Measurements from ENCODE around the gene MRPS35.

The MRPS35 gene

GRCh38 chr12:27772328-27773049, 61.9 kb downstream of the MRPS35 start:
- DNase-seq (ENCODE audit: low read depth in 3 of 3), result no peak

DNA sequence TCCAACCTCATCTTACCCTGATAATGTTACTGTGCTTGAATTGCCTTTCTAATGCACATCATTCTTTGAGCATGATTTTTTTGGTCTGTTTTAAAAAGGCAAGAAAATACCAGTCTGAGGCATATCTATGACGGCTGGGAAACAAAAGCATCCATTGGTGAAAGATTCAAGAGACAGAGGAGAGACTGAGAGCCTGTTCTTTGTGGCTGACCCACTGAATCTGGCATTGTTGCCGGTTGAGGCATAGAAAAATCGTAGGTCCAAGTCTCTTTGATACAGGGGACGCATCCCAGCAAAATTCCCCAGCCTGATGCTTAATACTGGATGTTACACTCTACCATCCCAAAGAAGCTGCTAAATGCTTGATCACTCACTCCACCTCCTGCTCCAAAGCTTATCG, 66.5 kb downstream of the MRPS35 start:
- DNase-seq (ENCODE audit: low read depth in 3 of 3), result no peak

DNA sequence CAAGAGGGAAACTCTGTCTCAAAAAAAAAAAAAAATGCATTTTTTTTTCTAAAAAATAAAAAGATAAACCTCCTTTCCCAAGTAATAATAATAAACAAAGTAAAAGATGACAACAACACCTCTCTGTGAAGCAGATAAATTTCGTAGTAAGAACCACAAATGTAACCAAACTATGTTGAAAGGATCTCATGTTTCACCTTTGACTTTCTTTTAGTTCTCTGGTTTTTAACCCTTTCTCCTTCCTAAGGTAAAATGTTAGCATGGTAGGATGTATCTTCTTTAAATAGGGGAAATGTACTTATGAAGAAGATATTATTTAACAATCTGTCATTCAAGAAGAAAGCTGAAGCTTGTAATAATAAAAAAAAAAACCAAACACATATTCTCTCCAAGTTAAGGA, 67.6 kb downstream of the MRPS35 start:
- no peak for DNase-seq (ENCODE audit: low read depth in 3 of 3)

GRCh38 chr12:27779416-27779919, 68.8 kb downstream of the MRPS35 start:
- DNase-seq (ENCODE audit: low read depth in 3 of 3), result no peak

DNA sequence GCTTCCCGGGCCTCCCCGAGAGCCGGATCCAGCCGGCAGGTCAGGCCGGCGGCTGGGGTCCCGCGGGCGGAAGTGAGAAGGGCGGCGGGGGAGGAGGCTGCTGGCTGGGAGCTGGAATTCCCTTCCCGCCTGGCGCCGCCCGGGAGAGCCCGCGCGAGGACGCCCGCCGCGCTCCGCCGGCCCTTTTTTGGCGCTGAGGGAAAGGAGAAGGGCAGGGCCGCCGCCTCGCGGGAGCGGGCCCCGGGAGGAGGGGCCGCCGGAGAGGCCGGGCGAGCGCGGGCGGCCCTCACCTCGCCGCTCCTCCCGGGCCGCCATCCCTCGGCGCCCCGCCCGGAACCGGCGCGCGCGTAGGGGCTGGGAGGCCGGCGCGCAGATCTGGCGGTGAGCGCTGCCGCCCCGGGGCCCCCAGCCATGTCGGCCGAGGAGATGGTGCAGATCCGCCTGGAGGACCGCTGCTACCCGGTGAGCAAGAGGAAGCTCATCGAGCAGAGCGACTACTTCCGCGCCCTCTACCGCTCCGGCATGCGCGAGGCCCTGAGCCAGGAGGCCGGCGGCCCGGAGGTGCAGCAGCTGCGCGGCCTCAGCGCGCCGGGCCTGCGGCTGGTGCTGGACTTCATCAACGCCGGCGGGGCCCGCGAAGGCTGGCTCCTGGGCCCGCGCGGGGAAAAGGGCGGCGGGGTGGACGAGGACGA, 69.4 kb downstream of the MRPS35 start, which contains the start of the genes KLHL42 and MANSC4:
KLHL42 (plus strand) TSS at position 314 of the 692 bp plus-strand sequence; CDS start at position 412, 98 bp downstream.
MANSC4 (minus strand) TSS at position 317 of the 692 bp plus-strand sequence. CDS start 8,960 bp downstream, outside the sequence.
- DNase-seq (ENCODE audit: low read depth in 3 of 3), result peak; percentile 35 to 51 (median 49)

GRCh38 chr12:27780612-27781408, 70.2 kb downstream of the MRPS35 start:
- peak in 2 of 3 experiments; percentile 2 to 6 for DNase-seq (ENCODE audit: low read depth in 3 of 3)

DNA sequence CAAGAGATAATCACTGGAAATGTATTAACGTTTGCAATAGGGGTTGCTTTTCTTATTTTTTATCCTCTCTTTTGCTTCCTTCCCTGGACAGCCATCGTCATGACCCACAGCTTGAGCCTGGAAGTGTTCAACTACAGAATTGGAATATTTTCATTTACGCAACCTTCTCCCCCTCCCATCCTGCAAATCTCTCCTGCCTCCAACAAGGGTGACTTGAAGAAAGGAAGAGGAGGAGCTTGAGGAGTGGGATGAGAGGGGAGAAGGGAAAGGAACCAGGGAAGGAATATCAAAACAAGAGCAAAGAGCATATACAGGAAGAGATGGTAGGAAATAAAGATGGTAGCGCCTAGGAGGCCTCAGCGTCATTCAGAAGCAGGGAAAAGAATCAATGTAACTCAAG, 71.0 kb downstream of the MRPS35 start:
- DNase-seq (ENCODE audit: low read depth in 3 of 3), result no peak

DNA sequence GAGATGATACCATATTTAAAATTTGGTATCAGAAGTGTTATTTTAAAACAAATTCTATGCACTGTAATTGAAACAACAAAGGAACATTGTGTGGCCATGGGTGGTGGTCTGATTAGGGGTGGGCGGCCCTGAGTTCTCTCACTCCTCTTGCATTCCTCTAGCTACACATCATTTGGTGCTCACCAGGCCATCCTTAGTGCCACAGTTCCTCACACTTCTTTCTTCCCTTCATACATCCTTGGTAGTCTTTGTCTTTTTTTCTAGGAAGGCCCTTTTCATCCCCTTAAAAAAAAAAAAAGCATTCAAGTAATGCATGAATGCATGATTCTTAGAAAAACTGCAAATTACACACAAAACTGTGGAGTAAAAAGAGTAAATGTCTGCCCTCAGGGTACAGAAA, 71.8 kb downstream of the MRPS35 start:
- no peak for DNase-seq (ENCODE audit: low read depth in 3 of 3)

DNA sequence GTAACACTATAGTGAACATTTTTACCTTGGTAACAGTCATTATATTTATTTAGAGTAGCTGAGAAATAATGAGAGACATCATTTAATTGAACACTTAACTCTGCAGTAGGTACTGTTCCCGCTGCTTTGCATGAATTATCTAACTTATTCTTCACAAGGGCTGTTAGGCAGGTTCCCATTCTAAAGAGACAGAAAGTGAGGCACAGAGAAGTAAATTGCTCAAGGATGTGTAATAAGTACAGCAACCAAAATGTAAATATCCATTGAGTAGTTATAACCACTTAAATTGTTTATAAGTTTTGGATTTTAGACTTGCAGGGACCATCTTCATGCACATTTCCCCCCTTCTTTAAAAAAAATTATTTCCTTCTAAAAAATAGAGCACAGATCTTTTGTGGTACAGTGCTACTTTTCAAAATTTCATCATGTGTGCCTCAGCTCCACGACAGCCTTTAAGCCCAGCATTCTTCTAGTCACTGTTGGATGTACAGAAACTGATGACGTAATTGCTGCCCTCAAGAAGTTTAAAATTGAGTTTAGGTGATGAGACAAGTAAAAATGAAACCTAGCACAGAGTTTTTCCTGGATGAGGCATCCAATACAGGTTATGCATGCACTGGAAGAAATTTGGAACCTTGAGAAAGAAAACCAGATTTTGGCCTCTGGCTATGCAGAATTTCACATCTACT, 75.4 kb downstream of the MRPS35 start:
- DNase-seq (ENCODE audit: low read depth in 3 of 3), result no peak

- DNase-seq (ENCODE audit: low read depth in 3 of 3), result no peak
Observed at GRCh38 chr12:27787559-27787958, 76.9 kb downstream of the MRPS35 start.

DNA sequence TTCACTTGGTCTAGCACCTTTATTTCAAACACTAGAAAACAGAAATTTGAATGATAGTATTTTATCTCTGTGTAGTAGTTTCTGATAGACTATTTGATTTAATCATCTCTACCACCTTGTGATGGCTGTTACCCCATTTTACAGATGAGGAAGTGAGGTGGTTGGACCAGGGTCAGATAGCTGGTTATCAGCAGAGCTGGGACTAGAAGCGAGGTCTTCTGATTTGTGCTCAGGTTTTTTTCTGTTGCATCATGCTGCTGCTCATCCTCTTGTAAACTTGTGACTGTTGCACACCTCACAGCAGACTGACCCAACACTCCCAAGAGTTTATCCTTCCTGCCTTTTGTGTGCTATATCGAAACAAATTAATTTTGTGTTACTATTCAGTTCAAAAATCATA, 79.5 kb downstream of the MRPS35 start:
- no peak for DNase-seq (ENCODE audit: low read depth in 3 of 3)

DNA sequence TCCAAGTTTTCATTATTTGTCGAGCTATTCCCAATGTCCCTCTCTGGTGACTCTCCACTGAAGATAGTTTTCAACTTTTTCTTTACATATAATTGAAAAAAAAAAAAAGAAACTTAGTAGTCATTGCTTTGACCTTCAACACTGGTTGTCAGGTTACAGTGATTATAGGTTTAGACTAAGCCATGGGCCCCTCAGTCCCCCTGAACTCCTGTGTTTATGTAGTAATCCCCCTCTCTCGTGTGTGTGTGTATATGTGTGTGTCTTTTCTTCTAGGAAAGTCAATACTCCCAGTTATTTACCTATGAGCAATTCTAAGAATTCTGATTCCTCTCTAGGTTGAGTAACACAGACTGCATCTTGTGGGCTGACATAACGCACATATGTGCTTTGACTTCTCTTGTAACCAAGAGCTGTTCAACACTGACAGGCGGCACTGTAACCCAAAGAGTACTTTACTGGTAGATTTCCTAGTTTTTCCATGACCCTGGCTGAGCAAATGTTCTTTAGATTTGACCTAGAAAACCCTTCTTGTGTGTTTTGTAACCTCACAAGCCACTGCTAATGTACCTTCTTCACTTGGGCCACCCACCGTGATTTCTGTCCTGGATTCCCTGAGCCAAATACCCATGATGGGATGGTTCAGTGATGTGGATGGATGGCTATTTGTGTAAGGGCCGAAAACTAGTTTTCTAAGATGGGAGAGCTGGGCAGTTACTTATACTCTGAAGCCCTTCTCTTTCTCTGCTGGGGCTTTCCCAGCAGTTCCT, 84.4 kb downstream of the MRPS35 start:
- DNase-seq (ENCODE audit: low read depth in 3 of 3), result no peak

DNA sequence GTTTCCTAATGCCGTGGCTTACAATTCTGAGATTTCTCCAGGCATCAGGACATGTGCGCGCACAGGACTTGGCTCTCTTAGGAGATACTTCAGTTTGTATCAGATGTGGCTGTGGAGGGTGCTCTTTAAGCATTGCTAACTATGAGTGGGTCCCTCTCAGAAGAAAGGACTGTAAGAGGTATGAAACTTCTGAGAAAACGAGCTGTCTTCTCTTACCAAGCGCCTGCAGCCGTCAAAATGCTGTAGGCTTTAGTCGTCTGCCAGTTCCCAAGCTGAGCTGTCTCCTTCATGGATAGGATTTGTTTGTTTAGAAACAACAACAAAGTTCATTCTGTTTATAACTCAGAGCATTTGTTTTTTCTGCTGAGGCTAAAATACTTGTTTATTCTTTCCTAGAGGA, 85.5 kb downstream of the MRPS35 start:
- no peak for DNase-seq (ENCODE audit: low read depth in 3 of 3)

- DNase-seq (ENCODE audit: low read depth in 3 of 3), result no peak
Observed at GRCh38 chr12:27797301-27798025, 86.8 kb downstream of the MRPS35 start.

DNA sequence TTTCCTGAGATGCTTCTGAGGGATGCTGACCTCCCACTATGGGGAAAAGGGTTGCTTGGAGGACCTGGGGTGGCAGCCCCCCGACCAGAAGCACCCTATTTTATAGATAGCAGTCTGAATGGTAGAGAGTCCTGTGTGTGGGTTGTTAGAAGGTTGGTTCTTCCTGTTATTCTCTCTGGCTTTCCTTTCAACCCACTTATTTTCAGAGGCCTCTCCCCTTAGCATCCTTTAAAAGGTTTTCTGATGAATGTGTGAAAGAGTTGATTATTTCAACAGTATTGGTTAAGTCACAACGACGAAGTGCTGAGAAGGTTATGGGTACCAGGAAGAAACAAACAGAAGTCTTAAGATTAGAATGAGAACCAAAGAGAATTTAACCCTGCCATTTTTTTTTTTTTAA, 90.2 kb downstream of the MRPS35 start:
- DNase-seq (ENCODE audit: low read depth in 3 of 3), result no peak

DNA sequence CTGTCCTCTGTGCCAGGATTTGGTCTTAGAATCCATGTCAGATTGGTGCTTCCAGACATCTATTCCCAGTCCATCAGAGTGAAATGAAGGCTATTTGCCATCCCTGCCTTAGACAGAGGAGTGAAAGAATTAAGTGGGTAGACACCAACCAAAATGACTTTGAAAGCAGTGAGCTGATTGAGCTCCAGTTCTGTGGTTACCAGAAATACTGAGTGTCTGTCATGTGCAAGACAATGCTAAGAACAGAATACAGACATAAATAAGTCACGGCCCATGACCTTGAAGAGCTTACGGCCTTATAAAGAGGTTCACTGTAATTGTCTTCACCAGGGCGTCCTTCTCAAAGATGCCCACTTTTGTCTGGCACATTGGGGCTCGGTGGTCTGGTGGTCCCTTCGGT, 91.0 kb downstream of the MRPS35 start:
- DNase-seq (ENCODE audit: low read depth in 3 of 3), result no peak

GRCh38 chr12:27802511-27802910, 91.9 kb downstream of the MRPS35 start:
- no peak for DNase-seq (ENCODE audit: low read depth in 3 of 3)

DNA sequence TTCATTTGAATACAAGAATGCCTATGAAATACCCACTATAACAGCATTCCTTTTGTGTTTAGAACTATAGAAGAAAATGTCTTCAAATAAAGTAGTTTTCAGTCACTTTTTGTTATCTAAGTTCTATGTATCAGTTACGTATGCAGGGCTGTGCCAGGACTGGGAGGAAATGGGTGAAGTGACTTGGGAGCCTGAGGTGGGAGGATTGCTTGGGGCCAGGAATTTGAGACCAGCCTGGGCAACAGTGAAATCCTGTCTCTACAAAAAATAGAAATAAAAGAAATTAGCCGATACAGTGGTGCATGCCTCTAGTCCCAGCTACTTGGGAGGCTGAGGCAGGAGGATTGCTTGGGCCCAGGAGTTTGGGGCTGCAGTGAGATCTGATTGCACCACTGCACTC, 92.3 kb downstream of the MRPS35 start:
- DNase-seq (ENCODE audit: low read depth in 3 of 3), result no peak

- no peak for DNase-seq (ENCODE audit: low read depth in 3 of 3)
Observed at GRCh38 chr12:27805238-27805637, 94.6 kb downstream of the MRPS35 start.

Data from stimulated activated CD4-positive, alpha-beta T cell treated with anti-CD3 and anti-CD28 coated beads, TNF-alpha, amount 100 ng/mL, for 4 hours (primary cell).